Astrocyte of the spinal cord (primary cell): ENCODE results near the gene BMERB1.
"Not testable (repeated sequence)": the region's sequence is repeated elsewhere in the genome, so short reads cannot be mapped to it uniquely, and the experiment has no call there.

ENCODE experiments used
- DNase-seq: peaks from one replicate; pipeline ENCODE4 v3.0.0; 2011; ENCODE audit warnings: low read depth, low spot score
- H3K4me3 ChIP-seq: 2 replicates; pipeline ENCODE4 v1.5.1; 2011; ENCODE audit warnings: low read depth, mild to moderate bottlenecking, low read length, moderate library complexity
- in situ Hi-C: cut with HindIII; loops from 2 replicates; pipeline ENCODE4 v1.10.0; 2017; ENCODE audit warnings: low sequenced_read_pairs
- TF ChIP-seq, protein P1 (sequence below): IDR thresholded peaks from 2 replicates; pipeline ENCODE4 v1.5.1; 2012; ENCODE audit warnings: low read depth, mild to moderate bottlenecking, low read length, inconsistent platforms

BMERB1 gene

DNA sequence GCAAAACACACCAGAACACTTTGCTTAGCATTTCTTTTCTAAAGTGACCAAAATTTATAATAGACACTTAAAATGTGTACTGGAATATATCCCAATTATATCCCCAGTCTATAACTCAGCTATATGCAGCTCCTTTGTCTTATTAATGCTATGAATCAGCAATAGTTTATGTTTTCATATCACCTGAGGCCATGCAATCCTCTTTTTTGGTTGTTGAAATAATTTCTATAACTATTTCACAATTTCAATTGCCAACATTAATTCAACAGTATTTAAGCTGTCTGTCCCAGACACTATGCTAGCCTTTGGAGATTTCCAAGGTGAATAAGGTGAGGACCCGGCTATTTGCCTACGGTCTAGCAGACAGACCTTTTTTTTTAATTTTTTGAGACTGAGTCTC lies 17.2 kb upstream of the BMERB1 start:
- TF ChIP-seq, protein P1, sequence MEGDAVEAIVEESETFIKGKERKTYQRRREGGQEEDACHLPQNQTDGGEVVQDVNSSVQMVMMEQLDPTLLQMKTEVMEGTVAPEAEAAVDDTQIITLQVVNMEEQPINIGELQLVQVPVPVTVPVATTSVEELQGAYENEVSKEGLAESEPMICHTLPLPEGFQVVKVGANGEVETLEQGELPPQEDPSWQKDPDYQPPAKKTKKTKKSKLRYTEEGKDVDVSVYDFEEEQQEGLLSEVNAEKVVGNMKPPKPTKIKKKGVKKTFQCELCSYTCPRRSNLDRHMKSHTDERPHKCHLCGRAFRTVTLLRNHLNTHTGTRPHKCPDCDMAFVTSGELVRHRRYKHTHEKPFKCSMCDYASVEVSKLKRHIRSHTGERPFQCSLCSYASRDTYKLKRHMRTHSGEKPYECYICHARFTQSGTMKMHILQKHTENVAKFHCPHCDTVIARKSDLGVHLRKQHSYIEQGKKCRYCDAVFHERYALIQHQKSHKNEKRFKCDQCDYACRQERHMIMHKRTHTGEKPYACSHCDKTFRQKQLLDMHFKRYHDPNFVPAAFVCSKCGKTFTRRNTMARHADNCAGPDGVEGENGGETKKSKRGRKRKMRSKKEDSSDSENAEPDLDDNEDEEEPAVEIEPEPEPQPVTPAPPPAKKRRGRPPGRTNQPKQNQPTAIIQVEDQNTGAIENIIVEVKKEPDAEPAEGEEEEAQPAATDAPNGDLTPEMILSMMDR, result no peak
- H3K4me3 ChIP-seq, result no peak overlapping the region
- no peak for DNase-seq
- in situ Hi-C loops, result no loop called here

DNA sequence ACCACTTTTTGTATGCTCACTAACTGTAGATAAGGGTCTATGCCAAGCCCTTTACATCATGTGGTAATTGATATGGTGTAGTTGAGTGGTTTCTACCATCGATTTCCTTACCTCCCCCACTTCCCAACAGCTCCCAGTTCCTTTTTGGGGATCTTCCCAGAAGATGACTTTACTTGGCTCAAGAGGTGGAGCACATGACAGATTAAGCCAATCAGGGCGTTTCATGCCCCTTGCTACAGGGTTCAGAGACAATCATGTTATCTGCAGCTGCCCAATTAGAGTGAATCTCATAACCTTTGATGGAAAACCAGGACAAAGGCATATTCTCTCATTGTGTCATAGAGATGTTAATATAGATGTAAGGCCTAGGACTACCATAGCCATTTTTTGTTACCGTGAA lies 16.2 kb upstream of the BMERB1 start:
- TF ChIP-seq, protein P1, result no peak
- in situ Hi-C loops, result no loop called here
- DNase-seq, result no peak
- H3K4me3 ChIP-seq, result no peak overlapping the region

DNA sequence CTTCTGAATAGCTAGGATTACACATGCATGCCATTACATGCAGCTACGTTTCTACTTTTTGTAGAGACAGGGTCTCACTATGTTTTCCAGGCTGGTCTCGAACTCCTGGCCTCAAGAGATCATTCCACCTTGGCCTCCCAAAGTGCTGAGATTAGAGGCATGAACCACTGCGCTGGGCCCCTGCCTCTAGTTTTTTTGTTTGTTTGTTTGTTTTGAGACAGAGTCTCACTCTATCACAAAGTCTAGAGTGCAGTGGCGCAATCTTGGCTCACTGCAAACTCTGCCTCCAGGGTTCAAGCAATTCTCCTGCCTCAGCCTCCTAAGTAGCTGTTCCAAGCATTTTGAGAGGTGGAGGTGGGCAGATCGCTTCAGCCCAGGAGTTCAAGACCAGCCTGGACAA lies 12.7 kb upstream of the BMERB1 start:
- H3K4me3 ChIP-seq, in situ Hi-C loops, DNase-seq: not testable (repeated sequence)

DNA sequence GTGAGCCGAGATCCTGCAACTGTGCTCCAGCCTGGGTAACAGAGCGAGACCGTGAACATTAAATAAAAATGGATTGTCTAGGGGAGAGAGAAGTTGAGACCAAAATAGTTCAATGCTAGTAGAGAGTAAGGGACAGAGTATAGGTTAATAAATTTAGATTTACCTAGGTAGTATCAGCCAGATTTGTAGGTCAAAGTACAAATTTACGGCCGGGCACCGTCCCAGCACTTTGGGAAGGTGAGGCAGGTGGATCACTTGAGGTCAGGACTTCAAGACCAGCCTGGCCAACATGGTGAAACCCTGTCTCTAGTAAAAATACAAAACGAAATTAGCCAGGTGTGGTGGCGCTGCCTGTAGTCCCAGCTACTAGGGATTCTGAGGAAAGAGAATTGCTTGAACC lies 12.2 kb upstream of the BMERB1 start:
- H3K4me3 ChIP-seq, result no peak overlapping the region
- in situ Hi-C loops, result no loop called here
- DNase-seq, result no peak
- TF ChIP-seq, protein P1, result no peak

DNA sequence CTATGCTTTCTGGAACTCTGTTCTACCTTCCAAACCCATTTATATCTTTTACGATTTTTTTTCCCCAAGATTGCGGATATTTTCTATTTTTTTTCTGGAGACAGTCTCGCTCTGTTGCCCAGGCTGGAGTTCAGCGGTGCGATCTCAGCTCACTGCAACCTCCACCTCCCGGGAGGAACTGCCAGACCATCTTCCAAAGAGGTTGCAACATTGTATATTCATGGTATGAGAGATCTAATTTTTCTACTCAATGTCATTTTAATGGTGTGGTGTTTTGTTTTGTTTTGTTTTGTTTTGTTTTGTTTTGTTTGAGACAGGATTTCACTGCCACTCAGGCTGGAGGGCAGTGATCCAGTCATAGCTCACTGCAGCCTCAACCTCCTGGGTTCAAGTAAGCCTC lies 8.5 kb upstream of the BMERB1 start:
- in situ Hi-C loops, result no loop called here
- TF ChIP-seq, protein P1, result no peak
- no peak overlapping the region for H3K4me3 ChIP-seq
- no peak for DNase-seq

DNA sequence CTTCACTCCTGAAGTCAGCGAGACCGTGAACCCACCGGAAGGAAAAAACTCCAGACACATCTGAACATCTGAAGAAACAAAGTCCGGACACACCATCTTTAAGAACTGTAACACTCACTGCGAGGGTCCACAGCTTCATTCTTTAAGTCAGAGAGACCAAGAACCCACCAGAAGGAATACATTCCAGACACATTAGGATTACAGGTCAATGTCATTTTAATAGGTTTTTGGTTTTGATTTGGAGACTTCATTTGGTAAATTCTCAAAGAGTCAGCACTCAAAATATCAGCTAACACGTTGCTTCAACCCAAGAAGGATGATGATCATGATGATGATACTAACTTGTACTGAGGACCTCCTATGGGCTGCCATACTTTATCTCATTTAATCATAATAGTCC lies 7.6 kb upstream of the BMERB1 start:
- H3K4me3 ChIP-seq, result no peak overlapping the region
- TF ChIP-seq, protein P1, result no peak
- in situ Hi-C loops, result no loop called here
- no peak for DNase-seq

DNA sequence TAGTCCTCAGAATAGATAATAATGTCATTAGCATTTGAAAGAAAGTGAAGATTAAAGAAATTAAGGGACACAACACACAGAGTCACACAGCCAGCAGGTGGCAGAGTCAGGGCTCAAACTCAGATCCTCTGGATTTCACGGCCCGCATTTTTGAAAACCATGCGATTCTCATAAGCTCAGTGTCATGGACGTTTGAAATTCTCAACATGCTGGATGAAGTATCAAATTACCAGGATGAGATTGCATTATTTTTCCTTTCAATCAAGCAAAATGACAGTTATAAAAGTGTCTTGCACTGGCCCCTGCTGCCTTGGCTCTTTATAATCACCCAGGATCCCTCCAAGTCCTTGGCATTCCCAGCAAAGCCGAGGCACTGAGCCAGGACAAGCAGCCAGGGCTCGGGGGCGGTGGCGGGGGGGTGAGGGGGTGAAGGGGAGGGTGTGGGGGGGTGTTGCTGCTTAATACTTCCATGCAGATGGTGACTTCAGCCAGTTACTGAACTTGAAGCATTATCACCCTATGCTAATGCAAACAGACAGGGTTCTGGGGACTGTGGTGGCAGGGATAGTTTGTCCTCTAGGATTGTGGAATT lies 6.6 kb upstream of the BMERB1 start:
- peak; percentile 82 for DNase-seq
- in situ Hi-C loops, result no loop called here
- TF ChIP-seq, protein P1, result peak; percentile 67
- no peak overlapping the region for H3K4me3 ChIP-seq

DNA sequence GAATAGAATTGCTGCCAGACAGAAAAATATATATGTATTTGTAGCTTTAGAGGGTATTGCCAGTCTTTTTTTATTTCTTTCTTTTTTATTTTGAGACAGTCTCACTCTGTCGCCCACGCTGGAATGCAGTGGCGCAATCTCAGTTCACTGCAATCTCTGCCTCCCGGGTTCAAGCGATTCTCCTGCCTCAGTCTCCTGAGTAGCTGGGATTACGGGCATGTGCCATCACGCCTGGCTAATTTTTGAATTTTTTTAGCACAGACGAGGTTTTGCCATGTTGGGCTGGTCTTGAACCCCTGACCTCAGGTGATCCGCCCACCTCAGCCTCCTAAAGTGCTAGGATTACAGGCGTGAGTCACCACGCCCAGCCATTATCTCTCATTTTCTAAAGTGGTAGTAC lies 3.5 kb upstream of the BMERB1 start:
- in situ Hi-C loops, H3K4me3 ChIP-seq, DNase-seq: not testable (repeated sequence)
